Activated B cell treated with CpG ODN at 0.5 μM for 24 hours (primary cell): ENCODE measurements around the gene ENDOG. TPM values are rescaled to one million over a fixed set of nuclear protein-coding genes. Genes with fewer than 3 reads are reported as not detected.
A peak's percentile ranks its signal among the peaks of the same experiment; 100 is the strongest.

Experiments used
- ATAC-seq: fragments of 200-7000 bp; cut with Tn5 transposase; one replicate; pipeline ENCODE4 v1.10.0; 2021; ENCODE audit warnings: low read depth, mild to moderate bottlenecking, moderate library complexity
- CTCF ChIA-PET: fragments of 350-600 bp; sonication (Branson Sonifier 250); formaldehyde crosslinking; loops from one replicate; lab custom pipeline; 2021; ENCODE audit warnings: antibody characterized with exemption; lab: Charles Lee
- POLR2A ChIA-PET: fragments of 350-600 bp; sonication (Branson Sonifier 250); formaldehyde crosslinking; loops from one replicate; lab custom pipeline; 2021; ENCODE audit warnings: antibody characterized with exemption; lab: Charles Lee
- DNase-seq: peaks from one replicate; pipeline ENCODE4 v3.0.0; 2022
- H3K27ac Mint-ChIP-seq: one replicate; pipeline ENCODE4 v1.8.0; 2020; ENCODE audit warnings: mixed read lengths
- H3K27me3 Mint-ChIP-seq: one replicate; pipeline ENCODE4 v1.8.0; 2021; ENCODE audit warnings: mixed read lengths
- H3K36me3 Mint-ChIP-seq: one replicate; pipeline ENCODE4 v1.8.0; 2021; ENCODE audit warnings: low read depth, mixed read lengths
- H3K4me1 Mint-ChIP-seq: one replicate; pipeline ENCODE4 v1.8.0; 2021; ENCODE audit warnings: mixed read lengths
- H3K4me3 Mint-ChIP-seq: one replicate; pipeline ENCODE4 v1.8.0; 2020; ENCODE audit warnings: mild to moderate bottlenecking, mixed read lengths
- H3K9me3 Mint-ChIP-seq: one replicate; pipeline ENCODE4 v1.8.0; 2020; ENCODE audit warnings: mixed read lengths
- CTCF ChIP-seq: fragments of 200-600 bp; IDR thresholded peaks from one replicate; pipeline ENCODE4 v1.8.0; 2022; ENCODE audit warnings: antibody characterized with exemption, mild to moderate bottlenecking
- intact Hi-C: fragments of 100-400 bp; cut with micrococcal nuclease; formaldehyde crosslinking; loops from one replicate; pipeline ENCODE4 v1.15.1; 2024
- total RNA-seq: library from RNA; stranded (reverse); gene quantifications from 2 replicates; pipeline ENCODE4 v1.2.3, GENCODE V29; 2022

Gene ENDOG
- total RNA-seq, 1 donor from 2014 or later, result 16.9 TPM

DNA sequence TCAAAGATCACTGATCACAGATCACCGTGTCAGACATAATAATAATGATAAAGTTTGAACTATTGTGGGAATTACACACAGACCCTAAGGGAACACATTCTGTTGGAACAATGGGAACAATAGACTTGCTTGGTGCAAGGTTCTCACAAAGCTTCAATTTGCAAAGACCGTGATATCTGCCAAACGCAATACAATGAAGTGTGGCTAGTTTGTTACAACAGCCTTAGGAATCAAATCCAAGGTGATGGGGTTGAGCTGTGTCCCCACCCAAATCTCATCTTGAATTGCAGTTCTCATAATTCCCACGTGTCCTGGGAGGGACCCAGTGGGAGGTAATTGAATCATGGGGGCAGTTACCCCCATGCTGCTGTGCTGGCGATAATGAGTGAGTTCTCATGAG is 42.6 kb downstream of the ENDOG start:
- Mint-ChIP-seq H3K4me1 (peaks cover 6% of the 10 kb centered on the region), H3K27me3 (no peaks in the 10 kb centered on the region), H3K9me3 (no peaks in the 10 kb centered on the region), H3K4me3 (no peak overlapping the region), H3K27ac (no peak overlapping the region), H3K36me3 (no peaks in the 10 kb centered on the region)
- POLR2A ChIA-PET, result no interaction called here
- ATAC-seq (no peak), DNase-seq (no peak)
- TF ChIP-seq CTCF, result no peak
- CTCF ChIA-PET, result interaction anchor here (0.9 to 5.6 kb wide), 2 partner anchors 16 to 68 kb away, joined by 3 to 69 read pairs; no protein-coding TSS in a partner anchor
- intact Hi-C loops, result no loop called here

DNA sequence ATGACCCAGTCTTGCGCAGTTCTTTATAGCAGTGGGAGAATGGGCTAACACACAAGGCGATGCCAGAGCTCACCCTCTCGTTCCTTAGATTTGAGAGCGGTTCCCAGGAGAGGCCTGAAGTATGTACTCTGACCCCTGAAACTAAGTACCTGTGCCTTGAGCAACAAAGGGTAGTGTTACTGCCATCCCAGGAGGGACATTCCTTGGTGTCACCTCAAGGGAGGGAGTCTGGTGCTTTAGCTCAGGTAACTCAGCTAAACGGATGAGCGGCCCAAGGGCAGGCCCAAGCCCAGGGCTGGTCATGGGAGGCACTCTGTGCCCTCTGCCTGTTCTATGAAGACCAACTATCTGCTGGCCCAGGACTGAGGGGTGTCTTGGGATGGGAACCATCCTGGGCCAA is 43.2 kb downstream of the ENDOG start:
- no peak overlapping the region for H3K4me3 Mint-ChIP-seq
- DNase-seq (no peak), ATAC-seq (no peak)
- no peak overlapping the region for H3K27ac Mint-ChIP-seq
- intact Hi-C loops, result no loop called here
- H3K9me3 Mint-ChIP-seq, result no peaks in the 10 kb centered on the region
- ChIA-PET POLR2A (interaction anchor here (0.5 kb wide), 1 partner anchor 93 kb away, joined by 4 read pairs; no protein-coding TSS in a partner anchor), CTCF (interaction anchor here (0.8 to 5.6 kb wide), 3 partner anchors 16 to 67 kb away, joined by 7 to 69 read pairs (median 10); partner anchors contain the start of gene ENDOG)
- H3K36me3 Mint-ChIP-seq, result no peaks in the 10 kb centered on the region
- H3K27me3 Mint-ChIP-seq, result no peaks in the 10 kb centered on the region
- peaks cover 6% of the 10 kb centered on the region for H3K4me1 Mint-ChIP-seq
- TF ChIP-seq CTCF, result no peak

GRCh38 chr9:128862401-128862851 is 44.1 kb downstream of the ENDOG start:
- Mint-ChIP-seq H3K27me3 (no peaks in the 10 kb centered on the region), H3K9me3 (no peaks in the 10 kb centered on the region), H3K36me3 (no peaks in the 10 kb centered on the region), H3K4me1 (peaks cover 6% of the 10 kb centered on the region), H3K27ac (no peak overlapping the region), H3K4me3 (no peak overlapping the region)
- DNase-seq (no peak), ATAC-seq (no peak)
- TF ChIP-seq CTCF, result no peak
- CTCF ChIA-PET, result interaction anchor here (0.5 to 5.6 kb wide), 6 partner anchors 9 to 74 kb away, joined by 3 to 69 read pairs (median 6); partner anchors contain the start of gene ENDOG
- intact Hi-C loops, result loop anchor here (2.0 kb wide), 2 partner anchors 40 to 214 kb away; no protein-coding TSS in a partner anchor
- POLR2A ChIA-PET, result interaction anchor here (0.6 kb wide), 1 partner anchor 81 kb away, joined by 4 read pairs; no protein-coding TSS in a partner anchor

DNA sequence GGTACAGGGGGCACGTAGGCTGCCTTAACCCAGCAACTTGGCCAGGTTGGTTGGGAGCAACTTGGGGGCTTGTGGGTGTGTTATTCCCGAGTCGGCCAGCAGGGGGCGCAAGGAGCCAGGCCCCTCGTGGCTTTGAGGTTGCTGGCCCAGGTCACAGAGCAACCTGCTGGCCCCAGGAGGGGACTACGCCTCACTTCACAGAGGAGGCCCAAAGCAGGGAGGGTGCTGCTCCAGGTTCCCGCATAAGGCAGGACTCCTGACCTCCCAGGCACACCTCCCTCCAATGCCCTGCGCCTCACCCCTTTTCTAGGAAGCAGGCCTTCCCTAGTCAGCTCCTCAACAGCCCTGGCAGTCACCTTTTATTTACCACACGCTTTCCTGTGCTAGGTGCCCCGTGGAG is 45.3 kb downstream of the ENDOG start:
- POLR2A ChIA-PET, result interaction anchor here (0.6 to 0.9 kb wide), 4 partner anchors 18 to 587 kb away, joined by 3 to 6 read pairs (median 4); partner anchors contain the start of genes ENDOG, KYAT1 and SWI5
- intact Hi-C loops, result loop anchor here (1.0 to 2.0 kb wide), 4 partner anchors 19 to 215 kb away; partner anchors contain the start of gene LRRC8A

More for the DNA sequence above, 45.3 kb downstream of the ENDOG start:
- peak; percentile 80 for DNase-seq
- CTCF ChIA-PET, result interaction anchor here (1.0 to 5.6 kb wide), 5 partner anchors 10 to 76 kb away, joined by 3 to 69 read pairs (median 6); partner anchors contain the start of gene ENDOG
- ATAC-seq, result peak; percentile 99
- no peak overlapping the region for H3K27ac Mint-ChIP-seq
- no peak overlapping the region for H3K4me3 Mint-ChIP-seq
- no peaks in the 10 kb centered on the region for H3K9me3 Mint-ChIP-seq
- H3K36me3 Mint-ChIP-seq, result no peaks in the 10 kb centered on the region
- no peaks in the 10 kb centered on the region for H3K27me3 Mint-ChIP-seq
- H3K4me1 Mint-ChIP-seq, result peaks cover 6% of the 10 kb centered on the region
- TF ChIP-seq CTCF, result peak; percentile 60
